ENCODE data around the gene CCNF. TPM values are rescaled to one million over a fixed set of nuclear protein-coding genes. Genes with fewer than 3 reads are reported as not detected.
"Not testable (repeated sequence)": the region's sequence is repeated elsewhere in the genome, so short reads cannot be mapped to it uniquely, and the experiment has no call there.

The CCNF gene
- total and polyA plus RNA-seq, 2 donors: 4.0 to 22.7 TPM

- H3K27ac ChIP-seq (ENCODE audit: low read depth in 1 of 2, low read length in 1 of 2); H3K4me3 ChIP-seq (ENCODE audit: low read length in 2 of 2); H3K9me3 ChIP-seq (ENCODE audit: control insufficient read depth in 2 of 2, insufficient read depth in 1 of 2, low read length in 1 of 2); H3K27me3 ChIP-seq (ENCODE audit: control insufficient read depth in 2 of 2, insufficient read depth in 1 of 2, low read length in 1 of 2); DNase-seq (ENCODE audit: low read depth in 6 of 9, low spot score in 9 of 9): not testable (repeated sequence)
- Histone ChIP-seq H3K36me3 (ENCODE audit: control insufficient read depth in 2 of 2, insufficient read depth in 2 of 2, low read length in 1 of 2) (peaks cover 70 to 91% of the 10 kb centered on the region in 2 donors), H3K4me1 (ENCODE audit: control insufficient read depth in 2 of 2, insufficient read depth in 2 of 2, low read length in 2 of 2) (peaks cover 2 to 18% of the 10 kb centered on the region in 2 donors)
- 99% methylated on average over 4 of the region's 4 CpGs for WGBS
Observed at GRCh38 chr16:2435236-2435635, 6.0 kb downstream of the CCNF start.

GRCh38 chr16:2436110-2436509, 6.9 kb downstream of the CCNF start:
- DNase-seq (ENCODE audit: low read depth in 6 of 9, low spot score in 9 of 9): no peak
- WGBS: 94% methylated on average over 9 of the region's 9 CpGs
- no peaks in the 10 kb centered on the region for H3K9me3 ChIP-seq (ENCODE audit: control insufficient read depth in 2 of 2, insufficient read depth in 1 of 2, low read length in 1 of 2)
- H3K4me1 ChIP-seq (ENCODE audit: control insufficient read depth in 2 of 2, insufficient read depth in 2 of 2, low read length in 2 of 2): peaks cover under 1 to 11% of the 10 kb centered on the region in 2 donors
- H3K27me3 ChIP-seq (ENCODE audit: control insufficient read depth in 2 of 2, insufficient read depth in 1 of 2, low read length in 1 of 2): no peaks in the 10 kb centered on the region
- H3K36me3 ChIP-seq (ENCODE audit: control insufficient read depth in 2 of 2, insufficient read depth in 2 of 2, low read length in 1 of 2): peaks cover 79 to 90% of the 10 kb centered on the region in 2 donors
- H3K27ac ChIP-seq (ENCODE audit: low read depth in 1 of 2, low read length in 1 of 2): no peak overlapping the region
- no peak overlapping the region for H3K4me3 ChIP-seq (ENCODE audit: low read length in 2 of 2)

GRCh38 chr16:2437032-2437790, 8.0 kb downstream of the CCNF start:
- Histone ChIP-seq H3K27me3 (ENCODE audit: control insufficient read depth in 2 of 2, insufficient read depth in 1 of 2, low read length in 1 of 2) (no peaks in the 10 kb centered on the region), H3K4me3 (ENCODE audit: low read length in 2 of 2) (no peak overlapping the region), H3K4me1 (ENCODE audit: control insufficient read depth in 2 of 2, insufficient read depth in 2 of 2, low read length in 2 of 2) (peaks cover 0 to 8% of the 10 kb centered on the region in 2 donors), H3K27ac (ENCODE audit: low read depth in 1 of 2, low read length in 1 of 2) (peak overlapping the region in 1 of 2 donors; percentile 4), H3K9me3 (ENCODE audit: control insufficient read depth in 2 of 2, insufficient read depth in 1 of 2, low read length in 1 of 2) (no peaks in the 10 kb centered on the region), H3K36me3 (ENCODE audit: control insufficient read depth in 2 of 2, insufficient read depth in 2 of 2, low read length in 1 of 2) (peaks cover 82 to 85% of the 10 kb centered on the region in 2 donors)
- WGBS: 95% methylated on average over 24 of the region's 24 CpGs
- DNase-seq (ENCODE audit: low read depth in 6 of 9, low spot score in 9 of 9): no peak

- peaks cover 75 to 77% of the 10 kb centered on the region in 2 donors for H3K36me3 ChIP-seq (ENCODE audit: control insufficient read depth in 2 of 2, insufficient read depth in 2 of 2, low read length in 1 of 2)
- H3K4me1 ChIP-seq (ENCODE audit: control insufficient read depth in 2 of 2, insufficient read depth in 2 of 2, low read length in 2 of 2): peaks cover 0 to 8% of the 10 kb centered on the region in 2 donors
- no peaks in the 10 kb centered on the region for H3K27me3 ChIP-seq (ENCODE audit: control insufficient read depth in 2 of 2, insufficient read depth in 1 of 2, low read length in 1 of 2)
- DNase-seq (ENCODE audit: low read depth in 6 of 9, low spot score in 9 of 9): no peak
- 98% methylated on average over 14 of the region's 14 CpGs for WGBS
- no peaks in the 10 kb centered on the region for H3K9me3 ChIP-seq (ENCODE audit: control insufficient read depth in 2 of 2, insufficient read depth in 1 of 2, low read length in 1 of 2)
- no peak overlapping the region for H3K27ac ChIP-seq (ENCODE audit: low read depth in 1 of 2, low read length in 1 of 2)
- no peak overlapping the region for H3K4me3 ChIP-seq (ENCODE audit: low read length in 2 of 2)
Observed at GRCh38 chr16:2438121-2438520, 8.9 kb downstream of the CCNF start.

- peaks cover 75 to 78% of the 10 kb centered on the region in 2 donors for H3K36me3 ChIP-seq (ENCODE audit: control insufficient read depth in 2 of 2, insufficient read depth in 2 of 2, low read length in 1 of 2)
- no peak overlapping the region for H3K4me3 ChIP-seq (ENCODE audit: low read length in 2 of 2)
- peaks cover 0 to 8% of the 10 kb centered on the region in 2 donors for H3K4me1 ChIP-seq (ENCODE audit: control insufficient read depth in 2 of 2, insufficient read depth in 2 of 2, low read length in 2 of 2)
- H3K27ac ChIP-seq (ENCODE audit: low read depth in 1 of 2, low read length in 1 of 2): no peak overlapping the region
- no peak for DNase-seq (ENCODE audit: low read depth in 6 of 9, low spot score in 9 of 9)
- WGBS: 98% methylated on average over 11 of the region's 11 CpGs
- no peaks in the 10 kb centered on the region for H3K27me3 ChIP-seq (ENCODE audit: control insufficient read depth in 2 of 2, insufficient read depth in 1 of 2, low read length in 1 of 2)
- H3K9me3 ChIP-seq (ENCODE audit: control insufficient read depth in 2 of 2, insufficient read depth in 1 of 2, low read length in 1 of 2): no peaks in the 10 kb centered on the region
Observed at GRCh38 chr16:2439598-2439997, 10.4 kb downstream of the CCNF start.

GRCh38 chr16:2441143-2441804, 12.0 kb downstream of the CCNF start:
- WGBS: 92% methylated on average over 15 of the region's 15 CpGs

GRCh38 chr16:2443555-2443954, 14.3 kb downstream of the CCNF start:
- Histone ChIP-seq H3K9me3 (ENCODE audit: control insufficient read depth in 2 of 2, insufficient read depth in 1 of 2, low read length in 1 of 2) (no peaks in the 10 kb centered on the region), H3K27me3 (ENCODE audit: control insufficient read depth in 2 of 2, insufficient read depth in 1 of 2, low read length in 1 of 2) (no peaks in the 10 kb centered on the region), H3K27ac (ENCODE audit: low read depth in 1 of 2, low read length in 1 of 2) (peak overlapping the region in 1 of 2 donors; percentile 31), H3K4me1 (ENCODE audit: control insufficient read depth in 2 of 2, insufficient read depth in 2 of 2, low read length in 2 of 2) (no peaks in the 10 kb centered on the region), H3K4me3 (ENCODE audit: low read length in 2 of 2) (no peak overlapping the region), H3K36me3 (ENCODE audit: control insufficient read depth in 2 of 2, insufficient read depth in 2 of 2, low read length in 1 of 2) (peaks cover 76 to 82% of the 10 kb centered on the region in 2 donors)
- DNase-seq (ENCODE audit: low read depth in 6 of 9, low spot score in 9 of 9): no peak
- 97% methylated on average over 9 of the region's 9 CpGs for WGBS

More at GRCh38 chr16:2441143-2441804, 12.0 kb downstream of the CCNF start:
- not testable (repeated sequence) for H3K27me3 ChIP-seq (ENCODE audit: control insufficient read depth in 2 of 2, insufficient read depth in 1 of 2, low read length in 1 of 2); DNase-seq (ENCODE audit: low read depth in 6 of 9, low spot score in 9 of 9); H3K4me3 ChIP-seq (ENCODE audit: low read length in 2 of 2); H3K27ac ChIP-seq (ENCODE audit: low read depth in 1 of 2, low read length in 1 of 2); H3K4me1 ChIP-seq (ENCODE audit: control insufficient read depth in 2 of 2, insufficient read depth in 2 of 2, low read length in 2 of 2); H3K9me3 ChIP-seq (ENCODE audit: control insufficient read depth in 2 of 2, insufficient read depth in 1 of 2, low read length in 1 of 2)
- peaks cover 77 to 83% of the 10 kb centered on the region in 2 donors for H3K36me3 ChIP-seq (ENCODE audit: control insufficient read depth in 2 of 2, insufficient read depth in 2 of 2, low read length in 1 of 2)

GRCh38 chr16:2447920-2448583, 18.8 kb downstream of the CCNF start:
- peaks cover 91 to 95% of the 10 kb centered on the region in 2 donors for H3K36me3 ChIP-seq (ENCODE audit: control insufficient read depth in 2 of 2, insufficient read depth in 2 of 2, low read length in 1 of 2)
- H3K27ac ChIP-seq (ENCODE audit: low read depth in 1 of 2, low read length in 1 of 2): no peak overlapping the region
- WGBS: 98% methylated on average over 11 of the region's 11 CpGs
- no peaks in the 10 kb centered on the region for H3K4me1 ChIP-seq (ENCODE audit: control insufficient read depth in 2 of 2, insufficient read depth in 2 of 2, low read length in 2 of 2)
- no peaks in the 10 kb centered on the region for H3K9me3 ChIP-seq (ENCODE audit: control insufficient read depth in 2 of 2, insufficient read depth in 1 of 2, low read length in 1 of 2)
- no peaks in the 10 kb centered on the region for H3K27me3 ChIP-seq (ENCODE audit: control insufficient read depth in 2 of 2, insufficient read depth in 1 of 2, low read length in 1 of 2)
- no peak overlapping the region for H3K4me3 ChIP-seq (ENCODE audit: low read length in 2 of 2)
- no peak for DNase-seq (ENCODE audit: low read depth in 6 of 9, low spot score in 9 of 9)

GRCh38 chr16:2449118-2449517, 19.9 kb downstream of the CCNF start:
- Histone ChIP-seq H3K4me3 (ENCODE audit: low read length in 2 of 2) (no peak overlapping the region), H3K27me3 (ENCODE audit: control insufficient read depth in 2 of 2, insufficient read depth in 1 of 2, low read length in 1 of 2) (no peaks in the 10 kb centered on the region), H3K4me1 (ENCODE audit: control insufficient read depth in 2 of 2, insufficient read depth in 2 of 2, low read length in 2 of 2) (no peaks in the 10 kb centered on the region), H3K27ac (ENCODE audit: low read depth in 1 of 2, low read length in 1 of 2) (no peak overlapping the region), H3K9me3 (ENCODE audit: control insufficient read depth in 2 of 2, insufficient read depth in 1 of 2, low read length in 1 of 2) (no peaks in the 10 kb centered on the region), H3K36me3 (ENCODE audit: control insufficient read depth in 2 of 2, insufficient read depth in 2 of 2, low read length in 1 of 2) (peaks cover 94 to 97% of the 10 kb centered on the region in 2 donors)
- no peak for DNase-seq (ENCODE audit: low read depth in 6 of 9, low spot score in 9 of 9)
- 98% methylated on average over 25 of the region's 25 CpGs for whole genome bisulfite sequencing
